Body of pancreas (tissue), 4 donors: Measurements from ENCODE around the gene LHFPL3.

Source experiments
- CTCF ChIP-seq, 7 experiments: fragments of 450-650 bp in 4 of 7; fragments of 200-600 bp in 3 of 7; sonication (generic) in 3 of 7; IDR thresholded peaks; one replicate each; pipeline ENCODE4 v1.5.1; 2016 to 2019; ENCODE audit warnings: antibody characterized with exemption in 7 of 7
- POLR2A ChIP-seq, 3 donors: fragments of 450-650 bp; IDR thresholded peaks; one replicate each; pipeline ENCODE4 v1.6.1; 2016; ENCODE audit warnings: antibody characterized with exemption in 3 of 3, mild to moderate bottlenecking in 2 of 3

DNA sequence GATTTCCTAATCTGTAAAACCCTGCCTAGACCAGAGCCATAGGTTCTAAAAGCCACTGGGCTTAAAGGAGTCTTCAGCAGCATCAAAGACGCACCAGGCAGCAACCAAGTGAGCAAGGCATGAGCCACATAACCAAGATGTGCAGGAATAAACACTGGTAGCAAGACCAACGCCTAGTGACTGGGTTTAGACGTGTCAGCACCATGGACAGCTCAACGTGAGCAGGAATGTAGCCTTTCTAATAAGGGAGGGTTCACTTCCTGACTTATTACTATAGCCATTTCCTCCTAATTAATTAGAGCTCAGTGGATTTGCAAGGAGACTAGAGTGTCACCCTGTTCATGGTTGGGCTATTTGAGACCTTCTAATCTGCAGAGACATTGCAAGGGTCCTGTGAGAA, 223.7 kb downstream of the LHFPL3 start:
- TF ChIP-seq CTCF (IDR thresholded peaks at IDR 0.05) (no peak), POLR2A (IDR thresholded peaks at IDR 0.05) (no peak)
